HUES6 (cell line): Measurements from ENCODE around the gene MYMK.
A peak's percentile ranks its signal among the peaks of the same experiment; 100 is the strongest.

ENCODE experiments used
- H3K27ac ChIP-seq: 2 replicates; pipeline ENCODE4 v1.7.0; 2013; ENCODE audit warnings: low read depth, mild to moderate bottlenecking, low read length, inconsistent platforms
- H3K27me3 ChIP-seq: 2 replicates; pipeline ENCODE4 v1.6.1; 2013; ENCODE audit warnings: low read length; ENCODE audit not compliant: control insufficient read depth, insufficient read depth
- H3K36me3 ChIP-seq: 2 replicates; pipeline ENCODE4 v1.6.1; 2013; ENCODE audit warnings: low read length; ENCODE audit not compliant: control insufficient read depth, insufficient read depth
- H3K4me1 ChIP-seq: 2 replicates; pipeline ENCODE4 v1.6.1; 2013; ENCODE audit warnings: low read length; ENCODE audit not compliant: control insufficient read depth, insufficient read depth
- H3K4me3 ChIP-seq: 2 replicates; pipeline ENCODE4 v1.5.1; 2013; ENCODE audit warnings: low read depth, low read length
- H3K9ac ChIP-seq: one replicate; pipeline ENCODE4 v1.6.1; 2013; ENCODE audit warnings: mild to moderate bottlenecking, low read length
- H3K9me3 ChIP-seq: 2 replicates; pipeline ENCODE4 v1.6.1; 2013; ENCODE audit warnings: low read depth, low read length; ENCODE audit not compliant: control insufficient read depth, insufficient read depth

The MYMK gene

GRCh38 chr9:133487331-133487725 lies 37.4 kb downstream of the MYMK start:
- Histone ChIP-seq H3K4me3 (no peak overlapping the region), H3K36me3 (no peaks in the 10 kb centered on the region), H3K9ac (no peak overlapping the region), H3K9me3 (no peaks in the 10 kb centered on the region), H3K27me3 (no peaks in the 10 kb centered on the region), H3K27ac (no peak overlapping the region), H3K4me1 (peaks cover 8% of the 10 kb centered on the region)

GRCh38 chr9:133485531-133486260 lies 39.1 kb downstream of the MYMK start:
- no peaks in the 10 kb centered on the region for H3K27me3 ChIP-seq
- H3K4me1 ChIP-seq = peaks cover 8% of the 10 kb centered on the region
- no peaks in the 10 kb centered on the region for H3K9me3 ChIP-seq
- no peak overlapping the region for H3K4me3 ChIP-seq
- H3K36me3 ChIP-seq = no peaks in the 10 kb centered on the region
- no peak overlapping the region for H3K9ac ChIP-seq
- H3K27ac ChIP-seq = no peak overlapping the region

GRCh38 chr9:133484671-133485437 lies 39.9 kb downstream of the MYMK start:
- no peak overlapping the region for H3K4me3 ChIP-seq
- no peaks in the 10 kb centered on the region for H3K36me3 ChIP-seq
- peaks cover 8% of the 10 kb centered on the region for H3K4me1 ChIP-seq
- H3K9ac ChIP-seq = no peak overlapping the region
- no peak overlapping the region for H3K27ac ChIP-seq
- no peaks in the 10 kb centered on the region for H3K9me3 ChIP-seq
- peaks cover 1% of the 10 kb centered on the region; the same call in 1 of the 2 replicates for H3K27me3 ChIP-seq

DNA sequence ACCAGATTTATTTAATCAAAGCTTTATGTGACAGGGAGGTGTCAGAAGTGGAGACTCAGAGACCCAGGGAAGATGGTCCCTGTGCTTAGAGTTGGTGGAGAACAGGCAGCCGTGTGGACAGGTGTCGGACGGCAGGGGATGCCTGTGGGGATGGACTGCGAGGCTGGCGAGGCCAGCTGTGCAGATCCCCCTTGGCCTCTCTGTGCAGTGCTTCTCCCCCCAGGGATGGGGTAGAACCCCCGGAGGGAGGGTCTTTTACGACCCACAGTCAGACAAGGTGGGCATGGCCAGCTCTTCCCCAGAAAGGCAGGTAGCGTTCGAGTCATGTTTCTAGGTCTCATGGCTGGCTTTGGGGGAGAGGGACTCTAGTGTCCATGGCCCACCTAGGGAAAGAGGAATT lies 41.1 kb downstream of the MYMK start:
- no peak overlapping the region for H3K4me3 ChIP-seq
- peaks cover 8% of the 10 kb centered on the region for H3K4me1 ChIP-seq
- H3K9me3 ChIP-seq = no peaks in the 10 kb centered on the region
- H3K27me3 ChIP-seq = peaks cover 4% of the 10 kb centered on the region; the same call in 1 of the 2 replicates
- H3K36me3 ChIP-seq = no peaks in the 10 kb centered on the region
- H3K27ac ChIP-seq = no peak overlapping the region
- H3K9ac ChIP-seq = no peak overlapping the region

- H3K4me3 ChIP-seq = peak within 1 kb of the TSS; percentile 62
- H3K9me3 ChIP-seq = no peaks in the 10 kb centered on the region
- H3K9ac ChIP-seq = peak within 1 kb of the TSS; percentile 77
- H3K27me3 ChIP-seq = peaks cover 4% of the 10 kb centered on the region; the same call in 1 of the 2 replicates
- H3K4me1 ChIP-seq = peaks cover 7% of the 10 kb centered on the region; the same call in 1 of the 2 replicates
- no peak within 1 kb of the TSS for H3K27ac ChIP-seq
- peaks cover 32% of the 10 kb centered on the region for H3K36me3 ChIP-seq
Observed at GRCh38 chr9:133478851-133479711, 45.7 kb downstream of the MYMK start, which contains the start of gene SLC2A6. SLC2A6 (minus strand) TSS chr9:133479099; CDS start chr9:133479059, 40 bp downstream.

DNA sequence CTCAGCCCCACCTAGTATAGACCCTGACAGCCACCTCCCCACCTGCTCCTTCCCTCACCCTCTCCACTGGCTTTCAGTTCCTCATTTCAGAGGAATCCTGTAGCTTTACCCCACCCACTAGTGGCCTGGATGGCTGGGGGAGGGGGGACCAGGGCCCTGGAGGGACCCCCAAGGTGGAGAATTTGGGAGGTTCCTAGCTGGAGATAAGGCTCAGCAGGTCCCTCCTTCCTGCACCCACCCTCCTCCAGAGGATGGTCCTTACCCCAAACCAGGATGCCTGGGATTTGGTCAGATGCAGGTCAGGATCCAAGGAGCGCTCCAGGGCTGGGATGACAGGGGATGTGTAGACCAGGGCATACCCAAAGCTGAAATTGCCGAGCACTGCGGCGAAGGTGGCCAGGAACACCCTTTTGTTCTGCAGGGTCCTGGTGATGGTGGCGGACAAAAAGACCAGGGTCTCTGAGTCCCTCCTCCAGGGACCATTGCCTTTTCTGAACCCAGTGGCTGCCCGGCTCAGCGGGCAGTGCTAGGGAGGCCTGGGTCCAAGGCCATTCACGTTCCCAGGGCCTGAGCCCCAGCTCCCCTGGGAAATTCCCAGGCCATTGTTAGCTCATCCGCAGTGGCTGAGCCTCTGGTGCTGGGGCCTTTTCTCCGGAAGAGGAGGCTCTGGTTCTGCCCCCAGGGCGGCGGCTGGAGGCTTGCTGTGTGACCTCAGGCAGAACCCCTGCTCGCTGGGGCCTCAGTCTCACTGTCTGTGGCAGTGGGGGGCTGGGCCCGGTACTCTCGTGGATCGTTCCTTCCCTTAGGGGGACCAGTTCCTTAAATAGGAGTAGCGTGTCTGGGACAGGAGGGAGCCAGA lies 46.5 kb downstream of the MYMK start:
- no peak overlapping the region for H3K27ac ChIP-seq
- peaks cover 4% of the 10 kb centered on the region; the same call in 1 of the 2 replicates for H3K27me3 ChIP-seq
- peak overlapping the region; percentile 77 for H3K9ac ChIP-seq
- no peaks in the 10 kb centered on the region for H3K9me3 ChIP-seq
- peaks cover 7% of the 10 kb centered on the region; the same call in 1 of the 2 replicates for H3K4me1 ChIP-seq
- peak overlapping the region; percentile 62 for H3K4me3 ChIP-seq
- H3K36me3 ChIP-seq = peaks cover 40% of the 10 kb centered on the region

DNA sequence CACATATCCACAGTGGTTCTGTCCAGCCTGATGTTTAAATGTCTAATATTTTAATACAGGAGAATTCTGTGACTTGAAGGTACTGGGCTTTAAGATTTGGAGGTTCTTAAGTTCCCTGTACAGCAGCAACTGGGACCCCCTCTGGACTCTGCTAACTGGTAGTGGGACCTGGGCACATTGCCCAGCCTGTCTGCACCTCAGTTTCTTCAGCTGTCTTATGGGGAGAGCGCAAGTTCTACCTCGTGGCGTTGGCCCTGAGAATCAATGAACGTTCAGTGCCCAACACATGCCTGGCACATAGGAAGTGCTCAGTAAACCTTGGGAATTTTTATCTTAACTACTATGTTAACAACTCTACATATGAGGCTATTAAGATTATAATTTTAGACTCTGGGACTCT lies 47.3 kb downstream of the MYMK start:
- Histone ChIP-seq H3K27me3 (peaks cover 4% of the 10 kb centered on the region; the same call in 1 of the 2 replicates), H3K9ac (no peak overlapping the region), H3K4me3 (peak overlapping the region; percentile 62; the same call in 1 of the 2 replicates), H3K4me1 (peaks cover 7% of the 10 kb centered on the region; the same call in 1 of the 2 replicates), H3K36me3 (peaks cover 46% of the 10 kb centered on the region), H3K27ac (no peak overlapping the region), H3K9me3 (no peaks in the 10 kb centered on the region)

DNA sequence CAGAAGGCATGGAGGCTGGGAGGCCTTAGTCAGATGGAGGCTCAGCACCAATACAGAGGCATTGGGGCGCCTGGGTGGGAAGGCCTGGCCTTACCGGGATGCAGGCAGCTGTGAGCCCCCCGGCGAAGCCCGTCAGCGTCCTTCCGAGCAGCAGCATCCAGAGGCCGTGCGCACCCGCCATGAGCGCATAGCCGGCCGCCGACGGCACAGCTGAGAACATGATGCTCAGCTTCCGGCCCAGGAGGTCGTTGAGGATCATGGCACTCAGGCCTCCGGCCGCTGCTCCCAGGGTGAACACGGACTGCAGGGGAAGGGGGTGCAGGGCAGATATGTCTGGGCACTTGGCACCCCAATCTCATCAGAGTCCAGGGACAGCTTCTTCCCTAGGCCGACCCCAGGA lies 47.8 kb downstream of the MYMK start:
- Histone ChIP-seq H3K27ac (no peak overlapping the region), H3K27me3 (peaks cover 4% of the 10 kb centered on the region; the same call in 1 of the 2 replicates)

GRCh38 chr9:133476036-133476931 lies 48.5 kb downstream of the MYMK start:
- H3K27me3 ChIP-seq = peaks cover 4% of the 10 kb centered on the region; the same call in 1 of the 2 replicates
- no peak overlapping the region for H3K9ac ChIP-seq

More for the DNA sequence above, 47.8 kb downstream of the MYMK start:
- Histone ChIP-seq H3K4me1 (peaks cover 7% of the 10 kb centered on the region; the same call in 1 of the 2 replicates), H3K9me3 (no peaks in the 10 kb centered on the region), H3K36me3 (peaks cover 46% of the 10 kb centered on the region), H3K4me3 (no peak overlapping the region), H3K9ac (no peak overlapping the region)

More at GRCh38 chr9:133476036-133476931, 48.5 kb downstream of the MYMK start:
- peaks cover 7% of the 10 kb centered on the region; the same call in 1 of the 2 replicates for H3K4me1 ChIP-seq
- H3K4me3 ChIP-seq = no peak overlapping the region
- no peaks in the 10 kb centered on the region for H3K9me3 ChIP-seq
- H3K36me3 ChIP-seq = peaks cover 53% of the 10 kb centered on the region
- no peak overlapping the region for H3K27ac ChIP-seq
